Astrocyte (in vitro differentiated cells and primary cell): ENCODE data around the gene SLC35A2.

Experiments
- CTCF ChIP-seq: IDR thresholded peaks from 2 replicates; pipeline ENCODE4 v1.5.1; 2011; ENCODE audit warnings: low read depth, mild to moderate bottlenecking, inconsistent platforms, low read length, moderate library complexity; ENCODE audit not compliant: insufficient read depth
- EZH2 ChIP-seq: IDR thresholded peaks from 2 replicates; pipeline ENCODE4 v1.6.1; 2012; ENCODE audit warnings: mild to moderate bottlenecking, low read length, inconsistent platforms; ENCODE audit not compliant: insufficient read depth

GRCh38 chrX:48901069-48901468 lies 10.4 kb downstream of the SLC35A2 start:
- TF ChIP-seq CTCF (no peak), EZH2 (no peak)
